Measurements from ENCODE around the gene NDOR1.

NDOR1 gene

GRCh38 chr9:137198902-137199283 is 6.6 kb upstream of the NDOR1 start:
- no peak for DNase-seq (ENCODE audit: low spot score)

DNA sequence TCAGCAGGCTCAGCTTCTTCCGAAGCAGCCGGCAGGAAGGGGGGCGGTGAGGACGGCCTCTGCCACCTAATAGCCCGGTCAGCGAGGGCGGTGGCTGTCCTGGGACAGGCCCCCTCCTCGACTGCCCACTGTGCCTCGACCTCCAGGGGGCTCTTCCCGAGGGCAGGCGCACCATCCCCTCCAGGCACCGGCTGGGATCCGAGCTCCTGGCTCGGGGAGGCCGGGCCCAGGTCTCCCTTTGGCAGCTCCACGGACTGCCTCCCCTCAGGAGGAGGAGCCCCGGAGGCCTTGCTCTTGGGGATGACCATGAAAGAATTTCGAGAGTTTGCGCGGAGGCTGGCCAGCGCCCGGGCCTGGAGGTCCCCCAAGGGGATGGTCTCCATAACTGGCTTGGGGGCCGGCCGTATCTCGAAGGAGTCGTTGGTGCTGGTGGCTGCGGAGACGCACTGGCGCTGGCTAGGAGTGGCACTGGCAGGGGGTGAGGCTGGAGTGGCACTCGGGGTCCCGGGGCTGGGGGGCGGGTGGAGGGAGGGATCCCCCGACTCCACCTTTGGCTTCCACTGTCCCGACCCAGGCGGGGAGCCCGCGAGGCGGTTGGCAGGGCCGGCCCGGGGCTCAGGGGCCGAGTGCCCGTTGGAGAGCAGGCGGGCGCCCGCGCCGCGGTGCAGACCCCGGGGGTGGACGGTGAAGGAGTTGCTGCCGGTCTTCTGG is 5.9 kb upstream of the NDOR1 start:
- DNase-seq (ENCODE audit: low spot score), result no peak

DNA sequence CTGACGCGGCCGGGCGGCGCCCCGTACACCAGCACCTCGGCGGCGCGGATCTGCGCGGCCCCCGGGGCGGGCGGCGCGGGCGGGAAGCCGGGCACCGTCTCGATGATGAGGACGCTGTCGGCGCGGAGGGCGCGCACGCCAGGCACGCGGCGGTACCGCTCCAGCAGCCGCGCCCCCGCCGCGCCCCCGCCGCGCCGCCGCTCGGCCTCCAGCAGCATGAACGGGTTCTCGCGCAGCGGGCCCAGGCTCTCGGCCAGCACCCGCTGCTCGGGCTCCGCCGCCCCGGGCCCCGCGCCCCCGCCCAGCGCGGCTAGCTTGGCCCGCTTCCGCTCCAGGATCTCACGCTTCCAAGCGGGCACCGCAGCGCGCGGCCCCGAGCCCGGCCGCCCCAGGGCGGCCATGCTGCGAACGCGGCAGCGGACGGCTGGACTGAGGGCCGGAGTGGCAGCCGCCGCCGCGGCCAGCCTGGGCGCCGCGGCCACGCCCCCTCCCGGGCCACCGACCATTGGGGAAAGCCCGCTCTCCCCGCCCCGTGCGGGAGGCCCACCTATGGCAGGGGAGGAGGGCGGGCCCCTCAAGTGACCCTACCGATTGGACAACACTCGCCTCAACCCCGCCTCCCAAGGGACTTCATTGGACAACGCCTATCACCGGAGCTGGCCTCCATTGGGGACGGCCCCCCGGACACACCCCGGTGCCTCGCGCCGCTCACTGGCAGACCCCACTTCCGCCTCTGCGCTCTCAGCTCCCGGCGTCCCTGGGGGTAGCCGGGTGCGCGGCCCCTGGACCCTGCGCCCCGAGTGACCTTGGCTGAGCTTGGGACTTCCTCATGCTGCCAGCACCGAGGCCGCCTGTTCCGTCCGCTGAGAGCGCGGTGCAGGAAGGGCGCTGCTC is 4.9 kb upstream of the NDOR1 start, which contains the start of gene TPRN:
Gene TPRN (minus strand): TSS at position 431 of the 894 bp plus-strand sequence. CDS start 30 bp downstream, at position 401.
- peak; percentile 99 for DNase-seq (ENCODE audit: low spot score)

GRCh38 chr9:137201205-137201868 is 4.2 kb upstream of the NDOR1 start:
- DNase-seq (ENCODE audit: low spot score), result no peak

- DNase-seq (ENCODE audit: low spot score), result no peak
These were observed 2.5 kb upstream of the NDOR1 start for GRCh38 chr9:137202966-137203365.

DNA sequence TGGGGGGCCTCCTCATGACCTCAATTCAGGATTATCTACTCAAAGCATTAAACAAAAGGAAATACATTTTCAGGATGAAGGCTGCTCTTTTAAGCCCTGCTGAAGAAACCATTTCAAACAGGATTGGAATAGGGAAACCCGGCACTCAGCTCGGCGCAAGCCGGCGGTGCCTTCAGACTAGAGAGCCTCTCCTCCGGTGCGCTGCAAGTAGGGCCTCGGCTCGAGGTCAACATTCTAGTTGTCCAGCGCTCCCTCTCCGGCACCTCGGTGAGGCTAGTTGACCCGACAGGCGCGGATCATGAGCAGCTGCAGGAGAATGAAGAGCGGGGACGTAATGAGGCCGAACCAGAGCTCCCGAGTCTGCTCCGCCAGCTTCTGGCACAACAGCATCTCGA is 772 bp upstream of the NDOR1 start:
- no peak for DNase-seq (ENCODE audit: low spot score)

DNA sequence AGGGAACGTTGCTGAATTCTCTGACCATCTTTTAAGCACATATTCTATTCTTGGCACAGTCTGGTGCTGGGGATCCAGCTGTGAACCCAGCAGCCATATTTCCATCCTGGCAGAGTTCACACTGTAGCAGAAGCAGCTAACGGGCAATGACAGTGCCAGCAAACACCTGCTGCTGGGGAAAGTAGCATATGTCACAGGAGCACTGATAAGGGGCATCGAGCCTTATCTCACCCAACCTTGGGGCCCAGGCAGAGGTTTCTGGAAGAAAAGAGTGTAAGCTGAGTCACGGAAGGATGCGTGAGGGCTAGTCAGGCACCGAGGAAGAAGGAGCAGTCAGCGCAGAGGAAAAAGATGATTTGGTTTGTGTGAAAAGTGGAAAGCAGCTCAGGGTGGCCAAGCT is 1.1 kb downstream of the NDOR1 start:
- no peak for DNase-seq (ENCODE audit: low spot score)

GRCh38 chr9:137211532-137211931 is 6.0 kb downstream of the NDOR1 start:
- DNase-seq (ENCODE audit: low spot score), result no peak

GRCh38 chr9:137212520-137212919 is 7.0 kb downstream of the NDOR1 start:
- DNase-seq (ENCODE audit: low spot score), result no peak

GRCh38 chr9:137213160-137214060 is 7.9 kb downstream of the NDOR1 start:
- DNase-seq (ENCODE audit: low spot score), result no peak

DNA sequence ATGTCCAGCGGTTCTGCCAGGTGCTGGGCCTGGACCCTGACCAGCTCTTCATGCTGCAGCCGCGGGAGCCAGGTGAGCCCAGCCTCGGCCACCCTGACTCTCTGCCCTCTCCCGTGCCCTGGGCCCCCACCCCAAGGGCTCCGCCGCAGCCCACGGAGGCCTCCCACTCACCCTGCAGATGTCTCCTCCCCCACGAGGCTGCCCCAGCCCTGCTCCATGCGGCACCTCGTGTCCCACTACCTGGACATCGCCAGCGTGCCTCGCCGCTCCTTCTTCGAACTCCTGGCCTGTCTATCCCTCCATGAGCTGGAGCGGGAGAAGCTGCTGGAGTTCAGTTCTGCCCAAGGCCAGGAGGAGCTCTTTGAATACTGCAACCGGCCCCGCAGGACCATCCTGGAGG is 9.1 kb downstream of the NDOR1 start:
- DNase-seq (ENCODE audit: low spot score), result no peak

GRCh38 chr9:137215196-137215986 is 9.9 kb downstream of the NDOR1 start:
- no peak for DNase-seq (ENCODE audit: low spot score)

DNA sequence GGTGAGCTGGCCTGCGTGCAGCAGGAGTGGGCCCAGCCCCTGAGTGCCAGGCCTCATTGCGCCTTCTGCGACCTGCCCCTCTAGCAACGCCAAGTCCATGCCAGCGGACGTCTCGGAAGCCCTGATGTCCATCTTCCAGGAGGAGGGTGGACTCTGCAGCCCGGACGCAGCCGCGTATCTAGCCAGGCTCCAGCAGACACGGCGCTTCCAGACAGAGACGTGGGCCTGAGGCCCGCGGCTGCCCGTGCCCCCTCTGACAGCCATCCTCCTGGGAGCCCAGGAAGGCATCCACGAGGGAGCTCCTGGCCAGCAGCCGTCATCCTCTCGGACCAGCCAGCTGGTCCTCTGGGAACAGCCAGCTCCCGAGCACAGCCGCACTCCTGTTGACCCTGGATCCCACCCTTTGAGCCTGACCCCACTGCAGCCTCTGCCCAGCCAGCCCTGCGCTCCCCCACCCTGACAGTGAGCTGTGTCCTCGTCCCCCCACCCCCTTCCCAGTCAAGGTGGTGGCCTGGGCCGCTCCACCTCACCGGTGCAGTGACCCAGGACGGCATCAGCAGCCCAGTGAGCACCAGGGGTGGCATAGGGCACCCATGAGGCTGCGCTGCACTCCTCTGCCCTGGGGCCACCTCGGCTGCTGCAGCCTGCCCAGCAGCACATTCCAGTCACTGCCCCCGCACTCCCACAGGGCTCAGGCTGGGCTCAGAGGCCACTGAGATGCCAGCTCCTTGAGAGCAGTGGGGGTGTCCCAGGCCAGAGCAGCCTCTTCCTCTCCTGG is 10.9 kb downstream of the NDOR1 start:
- DNase-seq (ENCODE audit: low spot score), result no peak

DNA sequence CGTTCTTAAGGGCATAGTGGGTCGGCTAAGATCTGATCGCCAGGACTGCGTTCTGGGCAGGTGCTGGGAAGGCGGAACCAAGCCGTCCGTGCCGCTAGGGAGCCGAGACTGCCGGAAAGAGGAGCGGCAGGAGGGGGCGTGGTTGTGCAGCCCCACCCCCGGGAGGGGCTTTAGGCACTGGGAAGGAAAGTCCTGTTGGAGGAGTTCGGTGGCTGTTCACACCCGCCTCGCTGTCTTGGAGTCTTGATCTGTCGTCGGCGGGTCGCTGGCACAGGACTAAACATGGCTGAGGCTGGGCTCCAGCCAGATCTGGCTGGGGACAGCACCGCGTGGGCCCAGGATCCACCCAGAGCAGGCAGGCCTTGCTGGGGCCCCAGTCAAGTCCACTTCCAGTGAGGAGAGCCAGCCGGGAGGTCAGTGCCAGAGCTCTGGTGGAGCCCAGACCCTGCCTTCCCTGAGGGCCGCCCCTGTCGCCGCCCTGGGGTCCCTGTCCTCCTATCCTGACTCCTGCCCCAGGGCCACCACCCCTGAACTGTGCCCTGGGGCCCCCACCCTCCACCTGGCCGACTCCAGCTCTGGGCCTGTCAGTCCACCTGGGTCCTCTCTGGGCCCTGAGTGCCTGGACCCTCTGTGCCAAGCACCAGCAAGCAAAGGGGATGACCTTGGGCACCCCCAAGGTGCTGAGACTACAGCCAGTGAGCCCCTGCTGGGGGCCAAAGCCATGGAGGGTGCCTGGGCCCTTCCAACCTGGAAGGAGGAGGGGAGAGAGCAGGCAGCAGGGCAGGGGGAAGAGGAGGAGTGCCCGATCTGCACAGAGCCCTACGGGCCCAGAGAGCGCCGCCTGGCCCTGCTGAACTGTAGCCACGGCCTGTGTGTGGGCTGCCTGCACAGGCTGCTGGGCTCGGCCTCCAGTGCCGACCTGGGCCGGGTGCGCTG is 12.0 kb downstream of the NDOR1 start:
- DNase-seq (ENCODE audit: low spot score), result no peak

- no peak for DNase-seq (ENCODE audit: low spot score)
These were observed 12.8 kb downstream of the NDOR1 start for GRCh38 chr9:137218212-137218753.

DNA sequence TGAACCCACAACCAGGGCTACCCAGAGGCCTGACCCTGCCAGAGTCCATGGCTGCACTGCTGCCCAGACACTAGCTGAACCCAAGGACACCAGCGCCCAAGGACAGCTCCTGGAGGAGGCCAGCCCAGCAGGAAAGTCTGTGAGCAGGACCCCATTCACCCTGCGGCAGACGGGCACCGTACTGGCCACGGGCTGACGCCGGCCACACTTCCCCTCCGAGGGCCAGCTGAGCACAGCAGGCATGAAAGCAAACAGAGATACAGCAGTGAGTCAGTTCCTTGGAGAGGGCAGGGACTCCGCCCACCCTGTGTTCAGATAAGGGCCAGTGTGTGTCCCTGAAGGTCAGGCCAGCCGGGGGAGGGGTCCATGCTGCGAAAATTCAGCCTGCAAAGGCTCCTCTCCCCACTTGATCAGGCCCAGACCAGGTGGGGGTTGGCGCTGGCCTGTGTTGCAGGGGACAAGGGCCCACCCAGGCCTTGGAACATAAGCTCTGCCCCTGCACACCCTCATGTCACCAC is 13.3 kb downstream of the NDOR1 start:
- no peak for DNase-seq (ENCODE audit: low spot score)

- DNase-seq (ENCODE audit: low spot score), result no peak
These were observed 14.3 kb downstream of the NDOR1 start for GRCh38 chr9:137219757-137220316.

Measured in activated CD4-positive, alpha-beta T cell treated with anti-CD3 and anti-CD28 coated beads, Interleukin-2, Interleukin-4, amounts not matched to agents 100 ng/mL and 50 ng/mL, durations not matched to agents 16 hours and 8 hours (primary cell).